NCI-H510A treated with DMSO at 0.1 percent for 48 hours (cell line): ENCODE data around the gene MYO1C.

Experiments used
- DNase-seq: peaks from one replicate; lab custom pipeline; 2025; lab: John Stamatoyannopoulos, UW

The MYO1C gene

DNA sequence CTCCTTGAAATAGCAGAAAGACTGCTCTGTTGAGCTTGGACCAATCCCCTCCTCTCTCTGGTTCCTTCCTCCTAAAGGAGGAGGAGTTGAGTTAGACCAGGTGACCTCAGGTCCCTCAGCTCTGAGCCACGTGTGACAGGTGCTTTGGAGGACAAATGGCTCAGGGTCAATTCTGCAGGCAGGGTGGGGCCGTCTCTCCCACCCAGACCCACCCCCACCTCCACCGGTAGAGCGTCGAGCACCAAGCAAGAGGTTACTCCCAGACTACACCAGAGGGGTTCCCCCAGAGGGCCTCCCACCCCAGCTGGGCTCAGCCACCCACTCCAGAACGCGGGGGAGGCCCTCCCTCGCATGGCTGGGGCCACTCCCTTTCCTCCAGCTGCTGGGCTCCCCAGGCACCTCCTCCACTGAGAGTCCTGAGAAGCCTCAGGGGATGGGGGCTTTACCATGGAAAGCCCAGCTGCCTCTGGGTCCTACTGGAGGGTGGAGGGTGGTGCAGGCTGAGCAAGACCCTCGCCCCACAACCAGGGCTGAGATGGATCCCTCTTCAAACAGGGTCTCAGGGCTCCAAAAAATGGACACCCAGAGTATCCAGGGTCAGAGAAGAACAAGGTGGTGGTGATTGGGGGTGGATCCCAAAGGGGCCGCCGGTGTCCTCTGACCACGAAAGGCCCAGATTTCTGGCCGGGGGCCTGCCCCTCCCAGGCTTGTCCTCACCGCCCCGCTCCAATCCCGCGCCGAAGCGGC, 7.6 kb downstream of the MYO1C start:
- peak; percentile 63 for DNase-seq

DNA sequence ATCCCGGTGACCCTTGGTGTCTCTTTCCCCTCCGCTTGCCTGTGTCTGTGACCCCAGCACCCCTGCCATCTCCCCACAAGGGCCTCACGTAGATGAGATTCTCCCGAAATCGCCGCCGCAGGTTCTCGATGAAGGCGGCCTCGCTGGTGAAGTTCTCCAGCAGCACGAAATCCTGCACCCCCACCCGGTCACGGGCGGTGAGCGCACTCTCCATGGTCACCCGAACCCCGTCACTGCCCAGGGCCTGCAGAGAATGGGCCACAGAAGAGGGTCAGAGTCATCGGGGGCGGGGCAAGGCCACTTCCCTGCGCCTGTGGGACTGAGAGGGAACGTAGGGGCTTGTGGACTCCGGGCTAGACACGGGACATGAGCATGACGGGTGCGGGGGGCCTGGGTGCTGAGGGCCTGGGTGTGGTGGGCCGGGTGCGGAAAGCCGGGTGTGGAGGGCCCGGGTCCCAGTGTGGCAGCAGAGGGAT, 8.4 kb downstream of the MYO1C start:
- DNase-seq, result no peak

DNA sequence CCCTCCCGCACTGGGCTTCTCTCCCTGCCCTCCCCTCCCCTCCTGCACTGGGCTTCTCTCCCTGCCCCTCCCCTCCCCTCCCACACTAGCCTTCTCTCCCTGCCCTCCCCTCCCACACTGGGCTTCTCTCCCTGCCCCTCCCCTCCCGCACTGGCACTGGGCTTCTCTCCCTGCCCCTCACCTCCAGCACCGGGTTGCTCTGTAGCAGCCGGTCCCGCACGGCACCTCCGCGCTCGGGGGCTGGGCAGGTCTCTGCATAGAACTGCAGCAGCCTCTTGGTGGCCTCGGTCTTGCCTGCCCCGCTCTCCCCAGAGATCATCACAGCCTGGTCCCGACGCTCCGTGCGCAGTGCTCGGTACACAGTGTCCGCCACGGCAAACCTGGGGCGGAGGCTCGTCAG, 9.8 kb downstream of the MYO1C start:
- no peak for DNase-seq

DNA sequence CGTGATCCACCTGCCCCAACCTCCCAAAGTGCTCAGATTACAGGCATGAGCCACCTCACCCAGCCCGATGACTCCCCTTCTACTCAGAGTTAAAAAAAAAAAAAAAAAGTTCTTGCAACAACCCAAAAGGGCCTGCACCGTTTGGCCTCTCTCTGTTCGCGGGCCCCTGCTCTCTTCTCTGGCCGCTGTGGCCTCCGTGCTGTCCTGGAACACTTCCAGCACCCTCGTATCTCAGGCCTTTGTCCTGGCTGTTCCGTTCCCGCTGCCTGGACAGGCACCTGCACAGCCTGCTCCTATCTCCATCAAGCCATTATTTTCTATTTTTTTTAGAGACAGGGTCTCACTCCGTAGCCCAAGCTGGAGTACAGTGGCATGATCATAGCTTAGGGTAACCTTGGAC, 10.8 kb downstream of the MYO1C start:
- DNase-seq, result no peak

DNA sequence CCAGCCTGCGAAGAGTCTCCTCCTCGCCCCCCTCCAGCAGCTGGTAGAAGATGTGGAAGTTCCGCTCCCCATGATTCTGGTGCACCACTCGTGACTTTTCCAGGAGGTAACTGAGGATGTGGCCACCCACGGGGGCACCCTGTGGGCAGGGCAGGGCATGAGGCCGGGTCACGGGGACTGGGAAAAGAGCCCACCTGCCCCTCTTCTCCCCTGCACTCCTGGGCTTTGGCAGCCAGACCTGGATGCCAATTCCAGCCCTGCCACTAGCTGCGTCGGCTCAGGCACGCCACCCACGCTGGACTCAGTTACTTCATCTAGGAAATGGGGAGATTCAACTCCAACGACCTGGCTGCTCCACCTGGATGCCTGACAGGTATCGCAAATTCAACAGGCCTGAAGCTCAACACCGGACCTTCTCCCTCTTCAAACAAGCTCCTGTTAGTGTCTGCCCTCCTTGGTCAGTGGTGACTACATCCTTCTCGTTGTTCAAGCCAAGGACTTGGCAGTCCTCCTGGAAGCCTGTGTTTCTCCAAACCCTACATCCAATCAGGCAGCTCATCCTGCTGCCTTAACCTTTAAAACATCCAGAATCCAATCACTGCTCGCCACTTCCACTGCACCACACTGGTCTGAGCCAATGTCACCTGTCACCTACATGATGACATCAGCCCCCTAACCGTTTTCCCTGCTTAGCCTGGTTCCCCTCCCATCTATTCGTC, 11.6 kb downstream of the MYO1C start:
- no peak for DNase-seq

DNA sequence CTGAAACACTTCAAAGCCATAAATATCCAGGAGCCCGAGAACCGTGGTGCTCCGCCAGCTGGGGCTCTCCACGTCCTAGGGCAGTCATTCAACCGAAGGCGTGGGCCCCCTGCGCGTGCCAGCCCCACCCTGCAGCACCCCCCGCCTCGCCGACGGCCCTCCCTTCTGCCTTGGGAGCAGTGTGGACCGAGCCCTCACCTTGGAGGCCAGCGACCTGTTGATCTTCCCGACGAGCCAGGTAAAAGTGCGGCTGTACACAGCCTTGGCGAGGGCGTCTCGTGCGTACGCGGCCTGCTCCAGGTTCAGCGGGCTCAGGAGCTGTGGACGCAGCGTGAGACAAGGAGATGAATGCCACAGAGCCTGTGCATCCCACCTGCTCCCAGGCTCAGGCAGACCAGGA, 14.1 kb downstream of the MYO1C start:
- no peak for DNase-seq

DNA sequence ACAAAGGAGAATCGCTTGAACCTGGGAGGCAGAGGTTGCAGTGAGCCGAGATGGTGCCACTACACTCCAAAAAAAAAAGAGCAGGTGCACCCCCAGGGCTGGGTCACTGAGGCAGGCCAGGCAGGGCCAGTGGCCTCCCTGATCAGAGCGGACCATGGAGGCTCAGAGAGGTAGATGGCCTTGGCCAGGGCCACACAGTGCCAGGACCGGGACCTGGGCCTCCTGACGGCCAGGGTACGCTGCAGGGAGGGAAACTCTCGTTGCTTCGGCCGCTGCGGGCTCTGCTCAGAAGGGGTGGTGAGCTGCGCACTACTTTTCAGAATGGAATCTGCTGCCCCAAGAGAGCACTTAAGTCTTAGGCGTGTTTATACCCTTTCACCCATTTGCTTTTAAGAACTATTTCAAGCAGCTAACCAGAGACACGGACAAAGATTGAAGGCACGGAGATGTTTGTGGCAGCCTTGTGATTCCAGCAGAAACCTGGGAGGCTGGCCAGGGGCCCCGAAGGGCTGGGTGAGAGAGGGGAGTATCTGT, 17.1 kb downstream of the MYO1C start:
- no peak for DNase-seq

DNA sequence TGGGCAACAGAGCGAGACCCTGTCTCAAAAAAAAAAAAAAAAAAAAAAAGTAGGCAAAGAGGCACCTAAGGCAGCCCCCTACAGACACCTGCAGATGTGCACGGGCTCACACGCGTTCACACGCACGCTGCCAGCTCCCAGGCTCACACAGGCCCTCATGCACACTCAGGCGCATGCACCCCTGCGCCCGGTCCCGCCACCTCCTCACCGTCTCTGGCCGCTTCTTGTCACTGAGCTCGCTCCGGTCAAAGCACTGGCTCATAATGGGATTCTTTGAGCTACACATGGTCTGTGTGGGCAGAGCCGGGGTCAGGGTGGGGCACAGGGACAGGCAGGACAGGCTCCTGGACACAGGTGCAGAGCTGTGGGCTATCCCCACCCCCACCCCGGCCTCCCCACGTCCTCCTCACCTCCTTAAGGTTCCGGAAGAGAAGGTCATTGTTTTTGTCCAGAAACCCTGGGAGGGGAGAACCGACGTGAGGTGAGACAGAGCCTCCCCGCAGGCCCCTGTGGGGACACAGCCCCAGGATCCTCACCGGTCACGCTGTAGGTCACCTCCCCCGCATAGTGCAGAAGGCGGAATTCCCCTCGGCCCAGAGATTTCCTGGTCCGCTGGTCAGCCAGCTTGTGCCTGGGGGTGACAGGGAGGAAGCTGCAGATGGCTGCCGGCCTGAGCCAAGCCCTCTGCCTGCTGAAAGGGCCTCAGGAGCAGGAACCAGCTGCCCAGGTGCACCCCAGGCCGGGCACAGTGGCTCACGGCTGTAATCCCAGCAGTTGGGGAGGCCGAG, 17.9 kb downstream of the MYO1C start:
- no peak for DNase-seq

DNA sequence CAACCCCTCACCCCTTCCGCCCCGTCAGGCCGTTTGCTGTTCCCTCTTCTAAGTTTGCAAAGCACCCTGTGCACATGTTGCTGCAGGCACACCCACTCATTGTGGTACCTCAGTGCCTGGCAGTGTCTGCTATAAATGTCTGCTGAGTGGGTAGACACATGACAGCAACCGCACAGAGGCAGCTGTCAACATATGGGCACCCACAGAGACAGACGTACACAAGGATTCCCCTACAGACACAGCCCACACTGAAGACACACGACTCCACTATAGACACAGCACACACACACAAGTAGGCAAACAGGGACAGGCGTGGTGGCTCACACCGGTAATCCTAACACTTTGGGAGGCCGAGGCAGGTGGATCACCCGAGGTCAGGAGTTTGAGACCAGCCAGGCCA, 18.6 kb downstream of the MYO1C start:
- DNase-seq, result no peak

DNA sequence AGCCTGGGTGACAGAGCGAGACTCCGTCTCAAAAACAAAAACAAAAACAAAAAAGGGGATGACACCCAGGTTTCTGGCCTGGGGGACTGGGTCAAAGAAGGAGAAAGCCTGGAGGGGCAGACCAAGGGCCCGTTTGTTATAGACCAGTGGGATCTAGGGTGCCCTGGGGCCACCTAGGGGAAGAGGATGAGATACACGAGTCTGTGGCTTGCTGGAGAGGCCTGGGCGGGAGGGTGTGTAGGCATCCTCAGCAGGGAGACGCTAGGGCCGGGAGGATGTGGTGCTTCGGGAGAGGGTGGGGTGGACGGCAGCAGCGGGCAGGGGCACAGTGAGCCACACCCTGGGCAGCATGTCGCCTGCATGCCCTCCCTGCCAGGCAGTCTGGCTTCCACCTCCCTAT, 19.3 kb downstream of the MYO1C start:
- no peak for DNase-seq

DNA sequence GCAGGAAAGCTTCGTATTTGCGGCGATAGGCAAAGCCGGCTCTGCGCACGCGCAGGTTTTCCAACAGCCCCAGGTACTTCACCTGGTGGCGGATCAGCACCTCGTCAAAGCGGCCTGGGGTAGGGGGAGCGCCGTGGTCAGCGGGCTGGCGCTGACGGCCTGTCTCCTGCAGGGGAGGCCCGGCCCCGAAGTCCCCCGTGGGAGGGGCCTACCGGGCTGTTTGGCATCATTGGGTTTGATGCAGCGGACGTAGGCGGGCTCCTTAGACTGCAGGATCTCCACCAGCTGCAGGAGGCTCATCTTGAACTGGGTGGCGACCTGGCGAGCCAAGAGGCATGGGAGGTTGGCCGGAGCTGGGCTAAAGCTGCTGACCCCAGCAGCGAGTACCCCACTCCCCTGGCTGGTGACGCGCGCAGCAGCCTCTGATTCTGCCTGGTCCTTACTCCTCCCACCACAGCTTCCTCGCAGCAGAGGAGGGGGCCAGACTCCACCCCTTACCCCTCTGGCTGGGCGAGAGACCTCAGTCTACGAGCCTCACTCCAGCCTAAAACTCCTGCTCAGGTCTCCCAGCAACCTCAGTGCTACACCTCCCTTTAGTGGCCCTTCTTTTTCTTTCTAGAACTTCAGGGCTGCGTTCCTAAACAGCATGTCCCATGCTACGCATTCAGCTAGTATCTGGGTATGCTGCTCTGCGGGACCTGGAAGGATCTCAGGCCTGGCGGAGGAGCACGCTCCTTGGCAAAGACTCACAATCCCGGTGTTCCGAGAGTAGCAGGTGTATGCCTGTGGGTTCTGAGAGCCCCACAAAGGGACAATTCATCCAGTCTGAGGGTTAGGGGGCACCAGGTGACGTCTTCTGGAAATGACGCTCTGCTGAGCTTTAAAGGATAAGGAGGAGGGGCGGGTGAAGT, 20.3 kb downstream of the MYO1C start:
- no peak for DNase-seq

DNA sequence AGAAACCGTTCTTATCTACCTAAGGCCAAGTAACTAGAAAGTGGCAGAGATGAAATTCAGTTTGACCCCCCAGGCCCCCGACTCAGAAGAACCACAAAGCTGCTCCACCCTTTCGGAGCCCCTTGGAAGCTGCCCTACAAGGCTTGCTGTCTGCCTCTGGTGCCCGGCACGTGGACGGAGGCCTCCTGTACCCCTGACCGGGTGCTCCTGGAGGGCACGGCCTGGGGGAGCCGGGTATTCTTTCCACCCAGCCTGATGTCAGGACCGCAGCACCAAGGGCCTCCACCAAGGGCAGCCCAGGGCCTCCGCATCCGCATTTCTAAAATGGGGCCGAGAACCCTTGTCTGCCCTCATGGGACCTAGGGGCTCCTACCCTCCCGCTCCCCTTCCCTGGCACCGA, 21.0 kb downstream of the MYO1C start:
- DNase-seq, result no peak

DNA sequence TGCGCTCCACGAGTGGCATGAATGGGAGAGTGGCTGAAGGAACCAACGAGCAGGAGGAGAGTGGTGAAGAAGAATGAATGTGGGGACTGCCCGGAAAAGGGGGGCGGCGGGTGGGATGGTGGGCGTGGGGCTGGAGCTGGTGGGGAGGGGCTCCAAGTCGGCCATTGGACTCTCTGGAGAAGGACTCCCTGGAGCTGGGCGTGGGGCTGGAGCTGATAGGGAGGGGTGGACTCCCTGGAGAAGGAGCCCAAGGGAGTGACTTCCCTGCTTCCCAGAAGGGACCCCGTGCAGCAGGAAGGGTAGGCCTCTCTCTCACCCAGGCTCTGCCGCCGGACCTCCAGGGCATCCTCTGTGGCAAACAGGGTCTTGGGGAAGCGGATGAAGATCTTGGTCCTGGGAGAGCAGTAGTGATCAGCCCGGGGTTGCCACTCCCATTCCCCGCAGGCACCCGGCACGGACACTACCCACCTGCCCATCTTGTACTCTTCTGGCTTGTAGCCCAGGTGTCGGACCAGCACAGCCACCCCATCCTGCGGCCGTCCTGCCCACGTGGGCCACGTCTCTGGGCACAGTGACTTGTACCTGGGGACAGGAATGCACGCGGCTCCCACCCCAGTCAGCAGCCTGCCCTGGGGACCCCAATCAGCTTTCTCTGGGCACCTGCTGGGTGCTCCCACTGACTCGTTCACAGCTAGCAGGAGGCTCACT, 21.6 kb downstream of the MYO1C start:
- no peak for DNase-seq

DNA sequence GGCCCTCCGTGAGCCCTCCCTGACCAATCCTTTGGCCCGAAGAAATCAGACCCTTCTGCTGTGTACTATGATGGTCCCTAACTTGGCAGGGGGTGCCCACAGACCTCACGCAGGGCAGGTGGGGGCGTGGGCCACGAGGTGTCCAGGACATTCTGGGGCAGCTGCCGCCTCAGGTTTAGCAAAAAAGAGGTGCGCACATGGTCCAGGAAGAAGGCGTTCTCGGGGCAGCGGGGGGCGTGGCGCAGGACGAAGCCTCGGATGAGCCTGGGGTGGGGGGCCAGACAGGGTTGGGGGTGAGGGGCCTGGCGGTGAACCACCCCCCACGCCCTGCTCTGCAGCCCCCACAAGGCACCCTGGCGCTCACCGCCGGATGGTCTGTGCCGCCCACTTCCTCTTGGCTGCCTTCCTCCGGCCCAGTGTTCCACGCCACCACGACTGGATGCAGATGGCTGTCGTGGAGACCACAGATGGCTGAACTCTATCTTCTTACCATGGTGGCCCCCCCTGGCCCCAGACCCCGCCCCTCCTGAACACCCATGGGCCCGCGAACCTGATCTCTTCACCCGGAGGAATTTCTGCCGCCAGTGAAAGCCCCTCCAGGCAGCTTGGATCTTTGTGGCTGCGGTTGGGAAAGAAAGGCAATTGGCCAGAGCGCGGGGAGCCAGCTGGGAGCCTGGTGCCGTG, 22.3 kb downstream of the MYO1C start:
- no peak for DNase-seq

DNA sequence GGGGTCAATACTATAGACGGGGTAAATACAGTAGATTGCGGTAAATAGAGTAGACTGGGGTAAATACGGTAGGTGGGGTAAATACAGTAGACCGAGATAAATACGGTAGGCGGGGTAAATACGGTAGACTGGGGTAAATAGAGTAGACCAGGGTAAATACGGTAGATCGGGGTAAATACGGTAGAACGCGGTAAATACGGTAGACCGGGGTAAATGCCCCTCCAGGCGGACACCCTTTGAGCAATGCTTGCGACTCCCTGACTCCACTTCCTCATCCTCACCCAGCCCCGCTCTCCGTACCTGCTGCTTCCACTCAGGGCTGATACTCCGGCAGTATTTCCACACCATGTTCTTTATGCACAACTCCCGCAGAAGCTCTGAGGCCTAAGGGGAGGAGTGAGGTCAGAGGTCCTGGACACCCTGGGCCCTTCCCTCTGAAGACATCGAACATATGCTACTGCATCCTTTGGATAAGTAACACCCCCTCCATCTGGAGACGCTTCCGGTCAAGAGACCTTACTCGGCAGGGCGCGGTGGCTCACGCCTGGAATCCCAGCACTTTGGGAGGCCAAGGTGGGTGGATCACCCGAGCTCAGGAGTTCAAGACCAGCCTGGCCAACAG, 23.1 kb downstream of the MYO1C start:
- DNase-seq, result no peak

DNA sequence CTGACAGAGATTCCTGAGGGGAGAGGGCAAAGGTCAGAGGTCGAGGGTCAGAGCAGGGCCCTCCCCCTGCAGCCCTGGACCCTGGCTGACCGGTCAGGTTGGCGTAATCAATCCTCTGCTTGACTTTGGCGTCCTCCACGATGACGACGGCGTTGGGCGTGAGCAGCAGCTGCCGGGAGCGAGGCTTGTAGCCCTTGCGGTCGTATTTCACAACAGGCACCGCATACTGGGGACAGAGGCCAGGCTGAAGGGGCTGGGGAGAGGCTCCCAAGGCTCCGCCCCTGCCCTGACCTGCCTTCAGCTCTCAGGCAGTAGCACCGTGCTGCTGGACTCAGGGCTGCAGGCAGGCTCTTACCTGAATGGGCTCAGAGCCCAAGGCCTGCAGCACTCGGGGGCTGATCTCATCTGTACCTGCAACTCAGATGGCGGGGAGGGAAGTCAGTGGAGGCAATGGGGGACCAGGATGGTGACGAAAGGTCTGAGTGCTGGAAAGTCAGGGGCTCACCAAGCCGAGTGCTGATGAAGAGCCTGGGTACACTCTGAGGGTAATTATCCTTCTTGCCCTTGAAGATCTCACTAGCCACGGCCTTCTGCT, 24.5 kb downstream of the MYO1C start:
- no peak for DNase-seq

DNA sequence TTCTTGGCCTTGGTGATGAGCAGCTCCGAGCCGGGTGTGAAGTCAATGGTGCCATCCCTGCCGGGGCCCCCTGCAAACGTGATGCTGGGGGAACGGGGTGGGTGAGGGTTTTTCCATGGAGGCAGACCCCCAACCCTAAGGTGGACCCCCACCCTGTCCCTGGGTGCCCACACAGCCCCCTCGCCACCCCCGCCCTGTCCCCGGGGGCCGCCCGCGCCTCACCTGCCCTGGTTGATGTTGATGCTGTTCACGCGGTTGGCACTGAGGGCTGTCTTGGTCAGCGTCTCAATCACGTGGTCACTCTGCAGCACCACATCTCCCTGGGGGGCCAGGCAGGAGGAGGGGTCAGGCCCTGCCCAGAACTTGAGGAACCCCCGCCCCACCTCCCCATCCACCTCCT, 25.2 kb downstream of the MYO1C start:
- no peak for DNase-seq

DNA sequence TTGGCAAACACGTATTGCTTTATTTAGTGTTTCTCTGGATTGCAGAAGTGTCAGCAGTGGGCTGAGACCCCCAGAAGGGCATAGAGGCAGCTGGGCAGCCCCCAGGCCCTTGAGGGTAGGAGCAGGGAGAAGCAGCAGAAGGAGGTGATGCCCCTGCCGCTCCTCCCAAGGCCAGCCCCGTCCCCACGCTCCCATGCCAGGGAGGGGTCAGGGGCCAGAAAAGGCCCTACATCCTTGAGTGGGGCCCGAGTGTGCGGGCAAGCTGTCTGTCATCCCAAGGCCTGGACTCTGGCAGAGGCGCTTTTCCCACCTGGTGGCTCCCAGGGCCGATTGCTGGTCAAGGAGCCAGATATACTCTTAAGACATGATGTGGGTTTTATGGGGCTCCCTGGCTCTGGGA, 28.3 kb downstream of the MYO1C start:
- no peak for DNase-seq
